ENCODE data around the gene POU6F2. TPM values are rescaled to one million over a fixed set of nuclear protein-coding genes. Genes with fewer than 3 reads are reported as not detected.
A peak's percentile ranks its signal among the peaks of the same experiment; 100 is the strongest.

The POU6F2 gene
- total RNA-seq, 4 donors from 2014 or later, result 0.91 TPM; not detected in 3

GRCh38 chr7:39342763-39343162 lies 365.1 kb downstream of the POU6F2 start:
- Histone ChIP-seq H3K9me3 (no peaks in the 10 kb centered on the region), H3K27ac (no peak overlapping the region), H3K27me3 (no peaks in the 10 kb centered on the region), H3K4me3 (no peak overlapping the region), H3K36me3 (no peaks in the 10 kb centered on the region), H3K4me1 (no peaks in the 10 kb centered on the region)
- DNase-seq, result no peak
- intact Hi-C loops (cut with DNase I; ENCODE audit: low total_unique reads), result no loop called here
- TF ChIP-seq CTCF (IDR thresholded peaks at IDR 0.05) (no peak), POLR2A (IDR thresholded peaks at IDR 0.05) (no peak)

GRCh38 chr7:39349452-39350123 lies 371.9 kb downstream of the POU6F2 start:
- no peak for DNase-seq
- TF ChIP-seq CTCF (IDR thresholded peaks at IDR 0.05) (no peak), POLR2A (IDR thresholded peaks at IDR 0.05) (no peak)
- no peaks in the 10 kb centered on the region for H3K4me1 ChIP-seq
- no peaks in the 10 kb centered on the region for H3K27me3 ChIP-seq
- H3K27ac ChIP-seq, result no peak overlapping the region
- intact Hi-C loops (cut with DNase I; ENCODE audit: low total_unique reads), result no loop called here
- no peak overlapping the region for H3K4me3 ChIP-seq
- H3K36me3 ChIP-seq, result no peaks in the 10 kb centered on the region
- H3K9me3 ChIP-seq, result no peaks in the 10 kb centered on the region

- DNase-seq, result peak; percentile 59 to 62
Measured at GRCh38 chr7:39353615-39354376, 376.1 kb downstream of the POU6F2 start.

GRCh38 chr7:39355664-39356063 lies 378.0 kb downstream of the POU6F2 start:
- DNase-seq, result no peak
- Histone ChIP-seq H3K4me3 (no peak overlapping the region), H3K9me3 (no peaks in the 10 kb centered on the region), H3K27ac (no peak overlapping the region), H3K27me3 (no peaks in the 10 kb centered on the region), H3K36me3 (no peaks in the 10 kb centered on the region), H3K4me1 (no peaks in the 10 kb centered on the region)
- intact Hi-C loops (cut with DNase I; ENCODE audit: low total_unique reads), result no loop called here
- no peak for TF ChIP-seq POLR2A (IDR thresholded peaks at IDR 0.05)
- TF ChIP-seq CTCF (IDR thresholded peaks at IDR 0.05), result no peak

More at GRCh38 chr7:39353615-39354376, 376.1 kb downstream of the POU6F2 start:
- Histone ChIP-seq H3K36me3 (no peaks in the 10 kb centered on the region), H3K9me3 (no peaks in the 10 kb centered on the region), H3K27me3 (no peaks in the 10 kb centered on the region), H3K4me3 (no peak overlapping the region), H3K27ac (peak overlapping the region in 1 of 2 donors; percentile 3), H3K4me1 (no peaks in the 10 kb centered on the region)
- no peak for TF ChIP-seq POLR2A (IDR thresholded peaks at IDR 0.05)
- TF ChIP-seq CTCF (IDR thresholded peaks at IDR 0.05), result peak in 1 of 4 experiments; percentile 3
- intact Hi-C loops (cut with DNase I; ENCODE audit: low total_unique reads), result no loop called here
